Type B pancreatic cell (in vitro differentiated cells): ENCODE results near the gene FOXD1. TPM values are rescaled to one million over a fixed set of nuclear protein-coding genes. Genes with fewer than 3 reads are reported as not detected.
"Not testable (repeated sequence)": the region's sequence is repeated elsewhere in the genome, so short reads cannot be mapped to it uniquely, and the experiment has no call there.

Source experiments
- DNase-seq: peaks from one replicate; pipeline ENCODE4 v3.0.0; 2021; ENCODE audit warnings: mixed read lengths; ENCODE audit not compliant: unreplicated experiment; ENCODE audit errors: extremely low spot score
- H3K27ac Mint-ChIP-seq: 2 replicates; pipeline ENCODE4 v1.8.0; 2021; ENCODE audit warnings: mild to moderate bottlenecking, mixed read lengths
- H3K27me3 Mint-ChIP-seq: 2 replicates; pipeline ENCODE4 v1.8.0; 2021; ENCODE audit warnings: mixed read lengths
- H3K36me3 Mint-ChIP-seq: 2 replicates; pipeline ENCODE4 v1.8.0; 2021; ENCODE audit warnings: mixed read lengths
- H3K4me1 Mint-ChIP-seq: one replicate; pipeline ENCODE4 v1.8.0; 2021; ENCODE audit warnings: mixed read lengths; ENCODE audit not compliant: unreplicated experiment
- H3K4me3 Mint-ChIP-seq: 2 replicates; pipeline ENCODE4 v1.8.0; 2021; ENCODE audit warnings: mild to moderate bottlenecking, mixed read lengths
- H3K9me3 Mint-ChIP-seq: 2 replicates; pipeline ENCODE4 v1.8.0; 2021; ENCODE audit warnings: mixed read lengths
- total RNA-seq: library from RNA; stranded (reverse); gene quantifications from 2 replicates; pipeline ENCODE4 v1.2.1, GENCODE V29; 2021; ENCODE audit warnings: low replicate concordance
- TF ChIP-seq, protein P1 (sequence below): fragments of 200-600 bp; sonication (generic); conservative IDR thresholded peaks from 2 replicates; pipeline ENCODE4 v1.5.0; 2021; ENCODE audit warnings: antibody characterized with exemption, mild to moderate bottlenecking

The FOXD1 gene
- total RNA-seq, 1 donor from 2014 or later = 15.9 TPM

GRCh38 chr5:73417303-73418034 is 31.1 kb downstream of the FOXD1 start:
- Mint-ChIP-seq H3K4me1 (peaks cover 20% of the 10 kb centered on the region), H3K4me3 (no peak overlapping the region), H3K27ac (no peak overlapping the region), H3K36me3 (no peaks in the 10 kb centered on the region), H3K9me3 (peaks cover 4% of the 10 kb centered on the region), H3K27me3 (peaks cover 95% of the 10 kb centered on the region)
- TF ChIP-seq, protein P1, sequence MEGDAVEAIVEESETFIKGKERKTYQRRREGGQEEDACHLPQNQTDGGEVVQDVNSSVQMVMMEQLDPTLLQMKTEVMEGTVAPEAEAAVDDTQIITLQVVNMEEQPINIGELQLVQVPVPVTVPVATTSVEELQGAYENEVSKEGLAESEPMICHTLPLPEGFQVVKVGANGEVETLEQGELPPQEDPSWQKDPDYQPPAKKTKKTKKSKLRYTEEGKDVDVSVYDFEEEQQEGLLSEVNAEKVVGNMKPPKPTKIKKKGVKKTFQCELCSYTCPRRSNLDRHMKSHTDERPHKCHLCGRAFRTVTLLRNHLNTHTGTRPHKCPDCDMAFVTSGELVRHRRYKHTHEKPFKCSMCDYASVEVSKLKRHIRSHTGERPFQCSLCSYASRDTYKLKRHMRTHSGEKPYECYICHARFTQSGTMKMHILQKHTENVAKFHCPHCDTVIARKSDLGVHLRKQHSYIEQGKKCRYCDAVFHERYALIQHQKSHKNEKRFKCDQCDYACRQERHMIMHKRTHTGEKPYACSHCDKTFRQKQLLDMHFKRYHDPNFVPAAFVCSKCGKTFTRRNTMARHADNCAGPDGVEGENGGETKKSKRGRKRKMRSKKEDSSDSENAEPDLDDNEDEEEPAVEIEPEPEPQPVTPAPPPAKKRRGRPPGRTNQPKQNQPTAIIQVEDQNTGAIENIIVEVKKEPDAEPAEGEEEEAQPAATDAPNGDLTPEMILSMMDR = no peak
- no peak for DNase-seq

DNA sequence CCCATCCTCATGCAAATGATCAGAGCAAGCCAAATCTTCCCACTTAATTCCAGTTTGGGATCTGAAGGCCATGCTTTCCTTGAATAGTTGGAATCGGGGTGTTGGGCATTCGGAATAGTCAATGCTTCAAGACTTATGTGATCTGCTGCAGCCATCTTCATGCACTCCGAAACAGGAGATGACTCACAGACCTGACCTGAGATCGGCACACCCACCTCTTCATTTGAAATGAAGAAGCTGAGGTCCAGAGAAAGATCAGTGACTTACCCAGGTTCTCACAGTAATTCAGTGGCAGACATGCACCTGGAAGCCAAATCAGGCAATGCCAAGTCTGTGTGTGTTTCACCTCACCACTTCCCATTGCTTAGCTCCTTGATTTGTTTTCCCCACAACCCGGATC is 33.0 kb downstream of the FOXD1 start:
- TF ChIP-seq, protein P1 = no peak
- peaks cover 85% of the 10 kb centered on the region for H3K27me3 Mint-ChIP-seq
- H3K27ac Mint-ChIP-seq = no peak overlapping the region
- H3K36me3 Mint-ChIP-seq = no peaks in the 10 kb centered on the region
- peaks cover 19% of the 10 kb centered on the region for H3K4me1 Mint-ChIP-seq
- peaks cover 4% of the 10 kb centered on the region for H3K9me3 Mint-ChIP-seq
- no peak overlapping the region for H3K4me3 Mint-ChIP-seq
- no peak for DNase-seq

GRCh38 chr5:73415171-73415570 is 33.4 kb downstream of the FOXD1 start:
- Mint-ChIP-seq H3K4me3 (no peak overlapping the region), H3K36me3 (no peaks in the 10 kb centered on the region), H3K27me3 (peaks cover 83% of the 10 kb centered on the region), H3K9me3 (peaks cover 4% of the 10 kb centered on the region), H3K27ac (no peak overlapping the region), H3K4me1 (peaks cover 14% of the 10 kb centered on the region)
- TF ChIP-seq, protein P1 = no peak
- no peak for DNase-seq

GRCh38 chr5:73412597-73412988 is 36.0 kb downstream of the FOXD1 start:
- no peak overlapping the region for H3K4me3 Mint-ChIP-seq
- H3K27ac Mint-ChIP-seq = no peak overlapping the region
- H3K9me3 Mint-ChIP-seq = peaks cover 4% of the 10 kb centered on the region
- H3K4me1 Mint-ChIP-seq = peaks cover 13% of the 10 kb centered on the region
- TF ChIP-seq, protein P1 = no peak
- peaks cover 64% of the 10 kb centered on the region for H3K27me3 Mint-ChIP-seq
- no peak for DNase-seq
- no peaks in the 10 kb centered on the region for H3K36me3 Mint-ChIP-seq

GRCh38 chr5:73411936-73412596 is 36.5 kb downstream of the FOXD1 start:
- TF ChIP-seq, protein P1 = no peak
- Mint-ChIP-seq H3K4me1 (peaks cover 10% of the 10 kb centered on the region), H3K27me3 (peaks cover 59% of the 10 kb centered on the region), H3K9me3 (peaks cover 4% of the 10 kb centered on the region), H3K36me3 (no peaks in the 10 kb centered on the region), H3K27ac (no peak overlapping the region), H3K4me3 (no peak overlapping the region)
- no peak for DNase-seq

DNA sequence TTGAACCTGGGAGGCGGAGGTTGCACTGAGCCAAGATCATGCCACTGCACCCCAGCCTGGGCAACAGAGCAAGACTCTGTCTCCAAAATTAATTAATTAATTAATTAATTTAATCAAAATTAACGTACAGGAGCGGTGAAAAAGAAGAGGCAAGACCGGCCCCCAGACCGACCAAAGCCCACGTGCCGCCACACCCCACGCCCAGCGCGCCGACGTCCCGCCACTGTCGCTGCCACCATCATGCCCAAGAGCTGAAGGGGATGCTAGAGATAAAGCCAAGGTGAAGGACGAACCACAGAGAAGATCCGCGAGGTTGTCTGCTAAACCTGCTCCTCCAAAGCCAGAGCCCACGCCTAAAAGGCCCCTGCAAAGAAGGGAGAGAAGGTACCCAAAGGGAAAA is 38.6 kb downstream of the FOXD1 start:
- DNase-seq, H3K27ac Mint-ChIP-seq, H3K4me3 Mint-ChIP-seq, H3K9me3 Mint-ChIP-seq, H3K36me3 Mint-ChIP-seq: not testable (repeated sequence)
- peaks cover 47% of the 10 kb centered on the region for H3K27me3 Mint-ChIP-seq
- peaks cover 10% of the 10 kb centered on the region for H3K4me1 Mint-ChIP-seq
